Fibroblast of peridontal ligament (primary cell): ENCODE results near the gene NAP1L4.

Experiments
- DNase-seq: peaks from one replicate; pipeline ENCODE4 v3.0.0-alpha.2; 2010; ENCODE audit errors: extremely low read depth

The NAP1L4 gene, protein sequence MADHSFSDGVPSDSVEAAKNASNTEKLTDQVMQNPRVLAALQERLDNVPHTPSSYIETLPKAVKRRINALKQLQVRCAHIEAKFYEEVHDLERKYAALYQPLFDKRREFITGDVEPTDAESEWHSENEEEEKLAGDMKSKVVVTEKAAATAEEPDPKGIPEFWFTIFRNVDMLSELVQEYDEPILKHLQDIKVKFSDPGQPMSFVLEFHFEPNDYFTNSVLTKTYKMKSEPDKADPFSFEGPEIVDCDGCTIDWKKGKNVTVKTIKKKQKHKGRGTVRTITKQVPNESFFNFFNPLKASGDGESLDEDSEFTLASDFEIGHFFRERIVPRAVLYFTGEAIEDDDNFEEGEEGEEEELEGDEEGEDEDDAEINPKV

DNA sequence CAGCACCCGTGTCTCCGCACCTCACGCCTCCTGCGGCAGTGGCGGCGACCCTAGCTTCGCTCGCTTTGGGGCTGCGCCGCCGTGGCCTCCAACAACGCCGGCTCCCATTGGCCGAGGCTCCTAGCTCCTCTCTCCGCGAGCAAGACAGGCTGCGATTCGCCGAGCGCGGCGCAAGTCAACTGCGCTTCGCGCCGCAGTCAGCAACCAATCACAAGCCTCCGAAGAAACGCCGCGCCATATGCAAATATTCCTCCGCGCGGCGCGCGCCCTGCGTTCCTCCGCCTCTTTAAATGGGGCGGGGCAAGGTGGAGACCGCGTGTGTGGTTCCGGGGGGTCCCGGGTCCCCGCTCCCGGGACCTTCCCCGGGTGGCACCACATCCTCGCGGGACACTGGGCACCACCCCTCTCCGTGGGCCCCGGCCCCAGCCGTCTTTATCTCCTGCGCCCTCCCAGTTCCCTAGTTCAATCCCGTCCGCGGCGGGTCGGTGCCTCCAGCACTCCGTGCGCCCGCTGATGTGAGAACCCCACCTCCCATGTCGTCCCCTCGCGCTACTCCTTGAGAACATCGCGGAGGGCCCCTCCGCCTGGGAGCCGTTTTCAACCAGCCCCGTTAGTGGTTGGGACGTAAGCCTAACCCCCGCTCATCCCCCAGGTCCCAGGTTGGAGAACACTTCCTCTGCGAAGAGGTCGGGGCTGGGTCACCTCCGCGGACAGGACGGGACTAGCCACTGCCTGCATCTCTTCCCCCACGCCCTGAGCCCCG is at the start of gene NAP1L4:
Gene NAP1L4 (minus strand): TSS at position 96 of the 763 bp plus-strand sequence. CDS start 13,109 bp downstream, outside the sequence.
- DNase-seq, result peak; percentile 93

GRCh38 chr11:3040881-3041280 is 48.8 kb upstream of the NAP1L4 start:
- DNase-seq, result no peak

- DNase-seq, result no peak
Observed at GRCh38 chr11:3037945-3038271, 45.8 kb upstream of the NAP1L4 start.

DNA sequence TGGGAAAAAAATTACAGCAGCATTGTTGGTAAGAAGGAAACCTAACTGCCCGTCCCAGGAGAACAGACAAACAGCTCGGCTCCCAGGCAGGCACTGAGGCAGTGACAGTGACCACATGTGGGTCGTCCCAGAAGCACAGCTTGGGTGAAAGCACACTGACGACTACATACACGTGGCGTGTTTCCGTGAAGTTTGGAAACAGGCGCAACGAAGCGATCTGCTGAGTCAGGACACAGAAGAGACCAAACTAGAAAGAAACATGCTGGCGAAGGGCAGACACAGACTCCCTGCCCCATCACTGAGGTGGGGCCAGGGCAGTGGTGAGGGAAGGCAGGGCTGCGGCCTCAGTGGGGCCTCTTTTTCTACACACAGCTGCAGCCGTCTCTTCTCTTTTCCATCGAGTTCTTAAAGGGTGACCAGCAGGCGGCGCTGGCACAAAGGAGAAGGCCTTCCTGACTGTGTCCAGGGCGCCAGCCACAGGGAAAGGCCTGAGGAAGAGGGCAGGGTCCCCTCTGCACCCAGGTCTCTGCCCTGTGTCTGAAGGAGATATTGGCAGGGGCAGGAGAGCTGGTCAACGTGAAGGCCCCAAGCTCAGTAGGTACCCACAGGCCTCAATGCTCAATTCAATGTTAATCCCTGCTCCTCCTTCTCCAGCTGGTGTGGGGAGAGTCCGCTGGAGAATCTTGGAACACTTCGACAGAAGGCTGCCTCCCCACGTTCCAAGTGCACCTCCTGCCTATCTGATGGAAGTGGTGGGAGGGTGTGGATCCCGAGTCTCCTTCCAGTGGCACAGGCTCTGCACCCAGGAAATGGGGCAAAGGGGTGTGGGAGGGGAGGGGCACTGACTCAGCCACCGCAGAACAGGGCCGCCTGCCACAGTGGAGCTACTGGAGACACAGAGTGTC is 45.2 kb upstream of the NAP1L4 start:
- DNase-seq, result peak; percentile 67

DNA sequence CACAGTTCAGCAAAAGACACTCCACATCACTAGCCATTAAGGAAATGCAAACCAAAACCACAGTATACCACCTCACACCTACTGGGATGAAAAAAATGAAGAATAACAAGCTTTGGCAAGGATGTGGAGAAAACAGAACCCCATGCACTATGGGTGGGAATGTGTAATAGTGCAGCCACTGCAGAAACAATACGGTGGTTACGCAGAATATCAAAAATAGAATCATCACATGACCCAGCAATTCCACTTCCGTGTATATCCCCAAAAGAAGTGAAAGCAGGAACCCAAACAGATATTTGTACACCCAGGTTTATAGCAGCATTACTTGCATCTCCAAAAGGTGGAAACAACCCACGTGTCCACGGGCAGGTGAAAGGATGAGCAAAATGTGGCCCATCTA is 44.3 kb upstream of the NAP1L4 start:
- no peak for DNase-seq

DNA sequence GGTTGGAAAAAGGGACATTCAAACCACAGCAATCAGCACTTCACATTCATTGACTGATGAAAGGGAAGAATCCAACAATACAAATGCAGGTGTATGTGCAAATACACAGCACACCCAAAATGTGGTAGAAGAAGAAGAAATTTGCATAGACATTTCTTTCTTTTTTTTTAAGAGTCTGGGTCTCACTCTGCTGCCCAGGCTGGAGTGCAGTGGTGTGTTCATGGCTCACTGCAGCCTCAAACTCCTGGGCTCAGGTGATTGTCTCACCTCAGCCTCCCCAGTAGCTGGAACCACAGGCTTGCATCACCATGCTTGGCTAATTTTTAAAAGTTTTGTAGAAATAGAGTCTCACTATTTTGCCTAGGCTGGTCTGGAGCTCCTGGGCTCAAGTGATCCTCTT is 43.2 kb upstream of the NAP1L4 start:
- DNase-seq, result no peak

DNA sequence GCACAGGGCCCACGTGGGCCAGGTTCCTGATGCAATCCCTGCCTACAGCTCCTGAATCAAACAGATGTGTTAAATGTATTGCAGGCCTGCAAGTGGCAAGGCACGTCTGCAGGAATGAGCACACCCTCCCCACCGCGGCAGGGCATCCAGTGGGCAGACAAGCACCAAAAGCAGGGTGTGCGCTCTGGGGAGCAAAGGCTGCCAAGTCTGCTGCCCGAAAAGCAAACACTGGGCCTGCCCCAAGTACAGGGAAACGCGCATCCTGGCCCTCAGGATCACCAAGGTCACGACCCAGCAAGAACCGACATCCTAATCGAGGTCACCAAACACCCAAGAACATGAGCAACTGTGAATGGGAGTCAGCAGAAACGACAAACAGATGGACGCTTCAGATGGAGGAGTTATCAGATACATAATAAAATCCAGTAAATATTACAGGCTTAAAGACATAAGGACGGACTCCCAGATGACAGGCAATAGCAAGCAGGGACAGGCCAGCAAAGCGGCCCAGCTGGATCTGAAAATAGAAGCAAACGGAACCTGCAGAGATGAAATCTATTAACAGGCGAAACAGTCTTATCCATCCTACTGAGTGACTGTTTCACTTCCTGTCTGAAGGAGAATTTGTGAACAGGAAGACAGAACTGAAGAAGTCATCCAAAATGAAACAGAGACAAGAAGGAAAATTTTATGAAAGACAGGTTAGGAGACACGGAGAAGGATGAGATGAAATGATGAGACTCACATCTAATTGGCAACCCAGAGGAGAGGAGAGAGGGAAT is 38.4 kb upstream of the NAP1L4 start:
- DNase-seq, result no peak

DNA sequence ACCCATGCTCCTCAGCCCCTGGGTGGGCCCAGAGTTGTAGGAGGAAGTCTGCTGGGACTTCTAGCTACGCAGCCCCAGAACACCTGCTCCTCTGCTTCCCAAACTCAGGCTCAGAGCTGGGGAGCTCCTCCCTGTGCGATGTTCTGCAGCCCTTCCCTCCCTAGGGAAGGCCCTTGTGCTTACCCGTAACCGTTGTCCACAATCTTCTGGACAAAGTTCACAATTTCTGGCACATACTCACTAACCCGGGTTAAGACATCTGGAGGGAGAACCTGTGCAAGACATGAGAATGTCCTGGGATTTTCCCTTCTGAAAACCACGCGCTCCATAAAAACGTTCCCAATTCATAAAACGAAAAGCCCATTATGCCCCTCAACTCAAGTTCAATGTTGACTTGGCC is 36.7 kb upstream of the NAP1L4 start:
- DNase-seq, result no peak

DNA sequence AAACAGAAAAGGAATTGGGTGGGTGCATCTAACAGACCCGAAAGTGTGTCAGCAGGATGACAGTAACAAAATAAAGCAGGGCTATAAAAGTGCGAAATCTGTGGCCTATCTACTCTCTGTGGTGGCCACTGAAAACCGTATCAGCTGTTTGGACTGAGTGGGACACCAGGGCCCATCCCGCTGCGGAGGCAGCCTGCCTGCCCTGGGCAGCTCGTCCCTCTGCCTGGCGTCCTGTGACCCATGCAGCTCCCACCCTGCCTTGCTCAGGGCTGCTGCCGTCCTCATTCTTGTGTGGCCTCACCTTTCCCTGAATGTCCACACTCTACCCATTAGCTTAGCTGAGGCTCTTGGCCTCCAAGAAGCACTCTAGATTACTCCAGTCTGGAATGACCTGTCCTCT is 34.7 kb upstream of the NAP1L4 start:
- DNase-seq, result no peak

DNA sequence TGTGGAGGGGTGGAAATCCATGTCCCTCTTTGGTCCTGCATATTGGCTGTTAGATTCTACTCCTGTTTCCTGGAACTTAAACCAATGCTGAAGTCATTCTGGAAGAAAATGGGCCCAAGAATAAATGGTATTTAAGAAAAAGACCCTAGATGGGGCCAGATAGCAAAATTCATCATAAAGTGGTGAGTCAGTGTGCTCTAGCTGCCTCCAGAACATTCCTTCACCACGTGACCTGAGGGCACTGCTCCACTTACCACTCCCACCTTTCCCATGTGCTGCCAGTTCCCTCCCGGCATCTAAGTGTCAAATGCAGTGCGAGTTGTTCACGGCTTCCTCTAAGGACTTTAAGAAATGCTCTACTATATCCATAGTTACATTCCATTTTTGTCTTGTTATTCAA is 30.9 kb upstream of the NAP1L4 start:
- DNase-seq, result peak; percentile 65

GRCh38 chr11:3022300-3022967 is 30.3 kb upstream of the NAP1L4 start:
- peak; percentile 75 for DNase-seq

- DNase-seq, result no peak
Observed at GRCh38 chr11:3021125-3021524, 29.0 kb upstream of the NAP1L4 start.

DNA sequence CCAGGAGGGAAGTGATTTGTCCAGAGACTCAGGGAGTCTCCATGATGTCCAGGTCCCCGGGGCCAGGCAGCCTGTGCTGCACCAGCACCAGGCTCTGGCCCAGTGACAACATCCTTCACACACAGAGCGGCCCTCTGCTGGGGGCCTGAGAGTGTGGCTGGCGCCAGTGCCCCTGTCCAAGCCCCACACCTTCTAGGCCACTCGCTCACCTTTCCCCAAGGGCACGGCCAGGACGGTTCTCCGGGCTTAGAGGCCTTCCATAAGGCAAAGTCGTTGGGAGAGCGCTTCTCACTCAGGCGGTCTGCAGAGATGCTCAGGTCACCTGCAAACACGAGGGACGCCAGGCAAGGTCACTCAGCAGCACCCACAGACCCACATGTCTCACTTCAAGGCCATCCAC is 27.9 kb upstream of the NAP1L4 start:
- DNase-seq, result no peak

GRCh38 chr11:3018596-3018995 is 26.5 kb upstream of the NAP1L4 start:
- no peak for DNase-seq

DNA sequence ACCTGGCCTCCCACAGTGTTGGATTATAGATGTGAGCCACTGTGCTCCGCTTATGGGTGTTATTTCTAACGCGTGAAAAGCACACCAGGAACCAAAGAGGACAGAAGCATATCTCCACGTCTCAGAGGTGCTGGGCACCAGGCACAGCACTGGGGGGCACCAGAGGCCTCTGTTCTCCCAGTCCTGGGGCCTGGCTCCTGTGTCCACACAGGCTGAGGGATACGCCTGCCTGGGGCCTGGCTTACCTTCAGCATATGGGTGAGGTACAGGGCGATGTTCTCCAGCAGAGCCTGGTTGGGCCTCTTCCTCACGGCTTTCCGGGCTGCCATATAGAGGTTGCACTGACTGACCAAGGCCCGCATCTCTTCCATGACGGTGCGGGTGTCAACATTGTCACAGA is 24.7 kb upstream of the NAP1L4 start:
- no peak for DNase-seq

- no peak for DNase-seq
Observed at GRCh38 chr11:3015796-3016195, 23.7 kb upstream of the NAP1L4 start.

DNA sequence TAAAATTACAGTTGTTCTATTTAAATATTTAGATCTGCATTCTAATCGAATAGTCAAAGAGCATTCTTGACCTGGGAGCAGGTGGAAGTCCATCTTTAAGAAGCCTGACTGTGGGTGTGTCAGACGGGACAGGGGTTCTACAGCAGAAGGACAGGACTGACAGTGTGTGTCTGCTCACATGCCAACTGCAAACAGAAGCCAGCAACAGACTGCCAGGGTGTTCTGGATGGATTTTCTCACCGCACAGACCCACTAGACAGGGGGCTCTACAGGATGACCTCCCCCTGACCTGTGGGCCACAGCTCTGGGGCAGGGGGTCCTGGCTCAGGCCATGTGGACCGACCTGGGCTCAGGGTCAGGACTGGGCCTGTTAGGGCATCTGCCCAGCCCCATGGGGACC is 22.8 kb upstream of the NAP1L4 start:
- no peak for DNase-seq

GRCh38 chr11:3014057-3014938 is 22.2 kb upstream of the NAP1L4 start:
- DNase-seq, result no peak

DNA sequence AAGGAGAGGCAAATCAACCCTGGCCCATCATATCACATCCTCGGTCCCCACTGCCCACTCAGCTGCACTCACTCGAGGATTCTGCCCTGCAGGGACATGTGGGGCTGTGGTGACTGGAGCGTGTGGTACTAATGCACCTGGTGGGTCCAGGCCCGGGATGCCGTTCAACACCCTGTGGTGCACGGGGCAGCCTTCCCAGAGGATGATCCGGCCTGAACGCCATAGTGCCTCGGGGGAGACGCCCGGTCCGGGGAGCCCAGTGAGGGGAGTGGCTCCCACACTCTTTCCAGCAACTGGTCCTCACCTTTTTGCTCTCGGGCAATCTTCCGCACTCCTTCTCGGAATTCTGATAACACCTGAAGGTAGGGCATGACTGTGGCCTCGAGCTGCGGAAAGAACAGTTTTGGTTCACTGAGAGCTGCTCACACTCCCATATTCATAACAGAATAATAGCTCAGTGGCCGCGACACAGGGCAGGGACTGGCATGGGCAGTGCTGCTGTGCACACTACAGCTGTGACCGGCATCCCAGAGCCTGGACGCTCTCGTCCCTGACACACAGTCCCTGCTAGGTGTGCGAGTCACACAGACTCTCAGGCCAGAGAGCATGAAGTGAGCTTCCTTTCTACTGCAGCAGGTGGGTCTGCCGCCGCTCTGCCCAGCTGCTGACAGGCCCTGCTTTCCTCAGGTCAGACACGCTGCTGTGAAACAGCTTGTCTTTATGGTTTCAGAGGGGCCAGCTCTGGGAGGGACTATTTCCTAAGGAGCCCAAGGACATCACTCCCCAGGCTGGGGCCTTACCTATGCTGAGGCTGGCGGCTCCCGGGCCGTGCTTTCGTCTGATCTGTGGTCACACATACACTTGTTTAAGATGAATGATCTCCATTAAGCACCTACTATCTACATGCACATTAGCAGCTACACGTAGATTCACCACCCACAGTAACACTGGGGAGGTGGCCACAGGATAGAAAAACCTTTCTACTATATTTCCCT is 20.1 kb upstream of the NAP1L4 start:
- DNase-seq, result no peak
